ENCODE data around the gene MTA1.

Gene MTA1

DNA sequence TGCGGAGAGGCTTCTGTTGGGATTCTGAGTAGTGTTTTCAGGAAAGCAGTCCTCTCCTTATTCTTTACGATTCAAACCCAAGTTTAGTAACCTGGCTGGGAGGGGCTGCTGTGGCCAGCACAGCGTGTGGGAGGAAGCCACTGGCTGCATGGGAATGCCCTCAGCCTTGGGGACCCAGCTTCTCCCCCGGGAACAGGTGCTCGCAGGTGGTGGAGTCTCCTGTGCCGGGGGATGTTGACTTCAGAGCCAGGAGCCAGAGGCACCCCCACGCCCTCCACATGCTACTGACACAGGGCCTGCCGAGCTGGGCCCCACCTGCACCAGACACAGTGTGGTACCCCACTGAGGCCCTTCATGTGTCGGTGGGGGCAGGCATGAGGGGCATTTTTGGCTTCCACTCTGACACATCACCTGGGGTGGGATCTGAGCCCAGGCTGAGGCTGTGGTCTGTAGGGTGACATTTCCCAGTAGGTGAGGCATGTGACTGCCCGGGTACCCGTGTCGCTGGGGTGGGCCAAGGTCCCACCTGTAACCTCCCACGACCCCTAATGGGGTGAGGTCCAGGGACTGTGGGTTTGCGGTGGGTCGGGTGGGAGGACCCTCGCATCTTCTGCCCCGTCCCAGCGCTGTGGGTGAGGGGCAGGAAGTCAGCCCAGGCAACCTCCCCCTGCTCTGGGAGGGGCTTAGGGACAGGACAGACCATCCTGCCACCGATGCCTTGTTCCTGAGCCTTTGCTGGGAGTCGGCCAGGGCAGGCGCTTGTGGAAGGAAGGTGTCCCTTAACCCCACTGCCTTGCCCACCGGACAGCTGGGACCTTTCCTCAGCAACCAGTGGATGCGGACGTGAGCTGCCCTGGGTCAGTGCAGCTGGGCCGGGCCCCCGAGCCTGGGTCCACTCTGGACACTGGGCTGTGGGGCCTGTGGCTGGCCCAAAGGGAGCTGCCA, 26.5 kb downstream of the MTA1 start:
- TF ChIP-seq POLR2A (IDR thresholded peaks at IDR 0.05; ENCODE audit: low read depth, low read length) = no peak
- FAIRE-seq = no peak
- no peak for DNase-seq (ENCODE audit: insufficient read length, low spot score)

DNA sequence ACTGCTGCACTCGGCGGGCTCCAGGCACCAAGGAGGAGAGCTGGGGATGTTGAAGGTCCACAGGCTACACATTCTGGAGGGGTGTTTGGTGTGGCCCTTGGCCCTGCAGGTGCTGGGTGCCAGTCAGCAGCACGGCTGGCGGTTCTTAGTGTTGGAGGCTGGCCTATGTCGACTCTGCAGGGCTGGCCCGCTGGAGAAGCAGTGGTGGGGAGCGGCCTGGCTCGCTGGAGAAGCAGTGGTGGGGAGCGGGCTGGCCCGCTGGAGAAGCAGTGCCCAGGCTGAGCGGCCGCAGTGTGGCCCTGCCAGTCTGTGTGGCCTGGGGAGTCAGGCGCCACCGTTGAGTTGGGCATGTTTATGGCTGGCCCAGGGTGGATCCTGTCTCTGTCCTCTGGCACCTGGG, 27.3 kb downstream of the MTA1 start:
- DNase-seq (ENCODE audit: insufficient read length, low spot score) = no peak
- no peak for FAIRE-seq

DNA sequence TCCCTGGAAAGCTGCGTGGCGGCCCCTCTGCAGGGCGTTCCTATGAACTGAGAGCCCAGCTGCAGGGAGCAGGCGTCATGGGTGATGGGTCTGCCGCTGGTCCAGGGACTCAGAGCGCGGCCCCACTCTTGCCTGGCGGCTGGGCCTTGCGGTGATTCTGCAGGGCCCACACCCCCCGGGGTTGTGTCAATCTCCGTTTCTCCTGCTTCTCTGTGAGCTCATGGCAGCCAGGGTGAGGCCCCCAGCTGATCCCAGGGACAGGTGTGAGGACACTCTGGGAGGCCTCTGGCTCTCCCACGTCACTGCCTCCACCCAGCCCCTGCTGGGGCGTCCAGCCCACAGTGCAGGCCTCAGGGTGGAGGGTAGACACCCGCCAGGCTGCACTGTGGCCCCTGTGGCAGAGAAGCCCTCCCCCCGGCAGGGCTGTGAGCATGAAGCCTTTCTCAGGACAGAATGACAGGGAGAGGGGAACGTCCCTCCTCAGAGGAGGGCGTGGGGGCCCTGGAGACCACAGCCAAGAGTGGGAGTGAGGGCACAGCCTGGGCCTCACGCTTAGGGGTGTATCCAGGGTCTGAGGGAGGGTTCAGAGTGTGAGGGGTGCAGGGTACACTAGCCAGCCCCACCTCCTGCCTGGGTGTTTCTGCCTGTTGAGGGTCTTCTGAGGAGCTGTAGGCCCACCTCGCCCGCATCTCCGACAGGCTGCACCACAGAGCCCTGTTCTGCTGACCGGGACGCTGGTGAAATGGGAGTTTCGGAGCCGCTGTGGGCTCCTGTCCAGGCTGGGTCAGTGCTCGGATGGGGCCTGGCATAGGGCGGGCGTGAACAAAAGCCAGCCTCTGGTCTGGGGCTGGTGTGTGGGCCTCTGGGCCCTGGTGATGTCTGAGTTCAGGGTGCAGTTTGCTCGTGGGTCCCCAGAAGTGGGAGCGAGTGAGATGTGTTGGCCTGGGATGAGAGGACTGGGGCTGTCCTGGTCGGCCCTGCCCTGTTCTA, 28.3 kb downstream of the MTA1 start:
- no peak for FAIRE-seq
- no peak for TF ChIP-seq POLR2A (IDR thresholded peaks at IDR 0.05; ENCODE audit: low read depth, low read length)
- DNase-seq (ENCODE audit: insufficient read length, low spot score) = no peak

More for the DNA sequence above, 27.3 kb downstream of the MTA1 start:
- no peak for TF ChIP-seq POLR2A (IDR thresholded peaks at IDR 0.05; ENCODE audit: low read depth, low read length)

DNA sequence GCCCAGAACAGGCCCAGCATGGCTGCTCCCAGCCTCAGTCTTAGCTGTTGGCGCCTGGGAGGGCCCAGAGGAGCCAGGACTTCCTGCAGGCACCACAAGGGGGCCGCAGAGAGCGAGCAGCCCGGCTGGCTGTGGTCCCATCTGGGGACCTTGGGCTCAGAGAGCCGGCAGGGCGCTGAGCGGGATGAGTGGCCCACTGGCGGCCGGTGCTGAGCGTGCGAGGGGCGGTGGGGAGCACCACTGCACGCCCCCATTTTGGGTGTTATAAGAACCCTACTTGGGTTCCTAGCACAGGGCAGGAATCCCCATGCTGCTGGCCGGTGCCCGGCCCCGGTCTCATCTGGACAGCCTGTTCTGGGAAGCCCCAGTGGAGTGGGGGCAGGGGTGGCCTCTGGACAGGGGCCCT, 29.1 kb downstream of the MTA1 start:
- TF ChIP-seq POLR2A (IDR thresholded peaks at IDR 0.05; ENCODE audit: low read depth, low read length) = no peak
- FAIRE-seq (no peak), DNase-seq (ENCODE audit: insufficient read length, low spot score) (peak; percentile 75)

DNA sequence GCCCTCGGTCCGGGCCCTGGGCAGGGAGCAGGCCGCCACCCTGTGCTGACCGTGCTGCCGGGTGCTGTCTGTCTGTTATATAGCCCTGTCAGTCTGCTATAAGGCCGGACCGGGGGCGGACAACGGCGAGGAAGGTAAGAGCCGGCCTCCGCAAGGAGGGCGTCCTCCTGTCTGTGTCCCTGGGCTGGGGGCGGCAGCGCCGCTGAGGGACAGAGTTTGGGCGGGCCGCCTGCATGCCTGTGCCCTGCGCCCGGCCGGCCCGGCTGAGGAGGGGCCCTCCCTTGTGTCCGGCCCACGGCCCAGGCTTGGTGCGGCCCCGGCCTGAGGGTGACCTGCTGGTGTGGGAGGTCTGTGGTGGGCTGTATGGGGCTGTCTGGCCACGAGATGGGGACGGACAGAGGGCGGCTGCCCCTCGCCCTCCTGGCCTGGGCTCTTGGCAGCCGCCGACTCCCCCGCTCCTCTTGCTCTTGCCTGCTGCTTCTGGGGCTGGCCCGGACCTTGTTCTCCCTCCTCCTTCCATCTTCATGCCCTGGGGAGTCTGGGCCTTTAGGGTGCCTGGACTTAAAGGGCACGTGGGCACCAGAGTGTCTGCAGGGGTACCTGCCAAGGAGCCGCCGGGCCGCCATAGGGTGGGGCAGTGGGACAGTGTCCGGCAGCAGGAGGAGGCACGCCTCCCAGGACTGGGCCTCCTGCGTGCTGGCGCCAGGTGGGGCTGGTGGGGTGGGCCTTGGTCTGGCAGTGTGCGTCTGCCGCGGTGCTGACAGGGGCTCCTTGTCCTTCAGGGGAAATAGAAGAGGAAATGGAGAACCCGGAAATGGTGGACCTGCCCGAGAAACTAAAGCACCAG, 29.9 kb downstream of the MTA1 start:
- no peak for TF ChIP-seq POLR2A (IDR thresholded peaks at IDR 0.05; ENCODE audit: low read depth, low read length)
- DNase-seq (ENCODE audit: insufficient read length, low spot score) (no peak), FAIRE-seq (no peak)

DNA sequence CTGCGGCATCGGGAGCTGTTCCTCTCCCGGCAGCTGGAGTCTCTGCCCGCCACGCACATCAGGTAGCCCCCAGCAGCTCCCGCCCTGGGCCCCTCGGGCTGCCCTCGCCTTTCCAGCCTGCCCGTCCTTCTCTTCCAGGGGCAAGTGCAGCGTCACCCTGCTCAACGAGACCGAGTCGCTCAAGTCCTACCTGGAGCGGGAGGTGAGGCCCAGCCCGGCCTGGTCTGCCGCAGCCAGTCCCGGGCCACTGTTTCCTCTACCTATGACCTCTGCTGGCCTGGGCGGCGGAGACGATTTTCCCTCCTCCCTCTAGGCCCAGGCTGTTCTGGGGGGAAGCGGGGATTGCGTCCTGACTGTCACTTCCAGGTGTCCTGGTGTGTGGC, 30.5 kb downstream of the MTA1 start:
- TF ChIP-seq POLR2A (IDR thresholded peaks at IDR 0.05; ENCODE audit: low read depth, low read length) = no peak
- no peak for FAIRE-seq
- DNase-seq (ENCODE audit: insufficient read length, low spot score) = no peak

DNA sequence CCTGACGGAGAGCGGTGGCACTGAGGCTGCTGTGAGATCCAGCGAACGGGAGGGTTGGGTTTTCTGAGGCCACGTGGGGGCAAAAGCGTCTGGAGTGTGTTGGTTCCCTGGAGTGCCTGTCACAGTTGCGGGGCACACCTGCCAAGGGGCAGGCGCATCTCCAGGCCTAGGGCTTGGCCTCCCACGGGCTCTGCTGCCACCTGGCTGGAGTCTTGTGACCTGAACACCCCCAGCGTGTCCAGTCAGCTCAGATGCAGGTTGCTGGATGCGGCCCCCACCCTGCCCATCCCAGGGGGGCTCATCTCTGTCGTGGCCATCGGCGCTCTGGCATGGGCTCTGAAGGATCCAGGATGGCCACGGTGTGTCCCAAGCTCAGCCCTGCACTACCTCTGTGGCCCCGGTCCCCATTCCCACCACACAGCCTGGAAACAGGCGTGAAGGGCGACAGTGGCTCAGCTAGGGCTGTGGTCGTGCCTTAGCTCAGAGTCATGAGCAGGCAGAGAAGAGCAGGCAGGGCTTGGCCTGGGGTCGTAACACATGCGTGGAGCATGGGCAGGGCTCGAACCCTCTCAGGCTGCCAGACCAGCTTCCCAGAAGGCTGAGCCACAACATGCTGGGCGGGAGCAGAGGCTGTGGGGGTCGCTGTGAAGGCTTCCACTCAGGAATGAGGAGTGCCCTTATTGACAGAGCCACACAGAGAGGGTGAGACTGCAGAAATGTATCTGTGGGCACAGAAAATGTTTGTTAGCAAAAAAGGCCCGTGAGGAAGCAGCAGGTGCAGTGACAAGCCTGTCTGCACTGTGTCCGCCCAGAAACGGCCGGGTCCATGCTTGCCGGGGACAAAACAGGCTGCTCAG, 31.5 kb downstream of the MTA1 start:
- TF ChIP-seq POLR2A (IDR thresholded peaks at IDR 0.05; ENCODE audit: low read depth, low read length) = no peak
- FAIRE-seq (no peak), DNase-seq (ENCODE audit: insufficient read length, low spot score) (no peak)

DNA sequence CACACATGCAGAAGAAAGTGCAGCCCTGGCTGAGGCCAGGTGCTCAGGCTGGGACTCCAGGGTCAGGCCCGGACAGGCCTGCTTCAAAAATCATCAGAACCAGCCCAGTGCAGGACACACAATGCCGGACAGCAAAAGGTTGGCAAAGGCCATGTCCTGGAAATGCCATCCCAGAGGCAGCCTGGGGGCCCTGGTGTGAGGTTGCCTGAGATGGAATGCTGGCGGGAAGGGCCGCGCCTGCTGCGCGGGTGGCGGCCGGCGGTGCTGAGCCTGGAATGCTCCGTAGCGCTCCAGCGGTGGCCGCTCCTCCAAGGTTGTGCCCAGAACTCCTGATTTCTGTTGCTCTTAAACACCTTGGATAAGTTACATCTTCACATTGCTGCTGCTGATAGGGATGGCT, 33.3 kb downstream of the MTA1 start:
- DNase-seq (ENCODE audit: insufficient read length, low spot score) = no peak
- no peak for TF ChIP-seq POLR2A (IDR thresholded peaks at IDR 0.05; ENCODE audit: low read depth, low read length)
- no peak for FAIRE-seq

DNA sequence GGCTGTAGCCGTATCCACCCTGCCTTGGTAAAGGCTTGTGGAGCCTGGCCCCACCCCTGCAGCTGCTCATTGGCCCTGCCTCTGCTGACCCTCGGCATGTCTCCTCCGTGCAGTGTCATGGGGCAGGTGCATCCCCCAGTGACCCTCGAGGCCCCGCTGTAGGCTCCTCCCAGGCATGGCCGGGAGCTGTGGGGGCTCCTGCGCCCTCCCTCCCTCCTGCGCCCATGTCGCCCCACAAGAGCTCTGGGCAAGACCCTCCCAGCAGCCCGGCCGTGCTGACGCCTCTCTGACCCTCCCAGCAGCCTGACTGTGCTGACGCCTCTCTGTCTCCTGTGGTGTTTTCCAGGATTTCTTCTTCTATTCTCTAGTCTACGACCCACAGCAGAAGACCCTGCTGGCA, 34.2 kb downstream of the MTA1 start:
- TF ChIP-seq POLR2A (IDR thresholded peaks at IDR 0.05; ENCODE audit: low read depth, low read length) = no peak
- DNase-seq (ENCODE audit: insufficient read length, low spot score) (no peak), FAIRE-seq (no peak)

DNA sequence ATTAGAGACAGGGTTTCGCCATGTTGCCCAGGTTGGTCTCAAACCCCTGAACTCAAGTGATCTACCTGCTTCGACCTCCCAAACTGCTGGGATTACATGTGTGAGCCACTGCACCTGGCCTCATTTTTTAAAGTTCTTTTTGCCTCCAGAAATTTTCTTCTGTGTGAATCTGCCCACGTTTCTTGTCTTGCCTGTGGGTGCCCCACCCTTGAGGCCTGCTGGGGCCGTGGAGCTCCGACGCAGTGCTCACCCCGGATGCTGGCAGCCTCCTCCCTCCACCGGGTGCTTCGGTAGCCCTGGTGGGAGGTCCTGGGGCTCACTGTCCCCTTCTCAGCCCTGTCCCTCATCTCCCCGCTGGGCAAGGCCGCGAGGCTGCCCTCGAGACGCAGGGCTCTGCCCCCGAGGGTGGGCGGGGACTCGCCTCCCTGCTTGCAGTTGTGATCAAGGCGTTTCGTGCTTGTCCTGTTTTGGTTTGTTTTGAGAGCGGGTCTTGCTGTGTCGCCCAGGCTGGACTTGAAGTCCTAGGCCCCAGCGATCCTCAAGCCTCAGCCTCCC, 35.5 kb downstream of the MTA1 start:
- FAIRE-seq = no peak
- no peak for DNase-seq (ENCODE audit: insufficient read length, low spot score)
- no peak for TF ChIP-seq POLR2A (IDR thresholded peaks at IDR 0.05; ENCODE audit: low read depth, low read length)

DNA sequence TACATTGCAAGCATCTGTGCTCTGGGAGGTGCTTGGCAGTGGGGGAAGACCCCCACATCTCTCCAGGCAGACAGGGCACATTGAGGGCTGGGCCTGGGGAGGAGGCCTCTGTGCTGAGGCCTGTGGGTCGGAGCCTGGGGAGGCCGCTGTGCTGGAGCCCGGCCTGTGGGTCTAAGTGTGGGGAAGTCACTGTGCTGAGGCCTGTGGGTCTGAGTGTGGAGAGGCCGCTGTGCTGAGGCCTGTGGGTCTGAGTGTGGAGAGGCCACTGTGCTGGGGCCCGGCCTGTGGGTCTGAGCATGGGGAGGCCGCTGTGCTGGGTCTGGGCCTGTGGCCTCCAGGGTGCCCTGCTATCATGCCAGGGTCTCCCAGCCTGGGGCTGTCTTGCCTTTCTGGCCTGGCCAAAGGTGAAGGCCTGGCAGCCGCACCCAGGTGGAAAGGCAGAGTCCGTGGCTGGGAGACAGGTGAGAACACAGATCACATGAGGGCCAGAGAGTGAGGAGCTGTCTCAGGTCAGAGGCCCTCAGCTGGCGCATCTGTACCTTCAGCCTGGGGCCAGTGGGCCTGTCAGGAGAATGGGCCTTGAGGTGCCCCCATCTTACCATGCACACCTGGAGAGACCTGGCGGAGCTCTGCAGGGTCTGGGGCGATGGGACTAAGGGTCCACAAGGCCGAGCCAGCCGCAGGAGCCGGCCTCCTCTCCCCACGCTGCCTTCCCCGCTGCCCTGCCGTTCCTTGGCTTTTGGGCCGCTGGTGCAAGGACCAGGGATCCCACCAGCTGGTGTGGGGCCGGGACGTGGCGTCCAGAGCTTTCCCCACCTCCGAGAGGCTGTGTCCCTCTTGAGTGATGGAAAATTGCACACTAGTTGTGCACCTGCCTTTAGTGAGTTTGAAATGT, 36.4 kb downstream of the MTA1 start:
- FAIRE-seq = no peak
- TF ChIP-seq POLR2A (IDR thresholded peaks at IDR 0.05; ENCODE audit: low read depth, low read length) = no peak
- DNase-seq (ENCODE audit: insufficient read length, low spot score) = no peak
